GM04504 (cell line): ENCODE measurements around the gene ACTG1.

Source experiments
- DNase-seq: peaks from one replicate; pipeline ENCODE4 v3.0.0-alpha.2; 2012; ENCODE audit warnings: low read depth

Gene ACTG1

GRCh38 chr17:81545160-81545949 lies 32.8 kb upstream of the ACTG1 start:
- DNase-seq = no peak

GRCh38 chr17:81544281-81544974 lies 31.8 kb upstream of the ACTG1 start:
- DNase-seq = no peak

DNA sequence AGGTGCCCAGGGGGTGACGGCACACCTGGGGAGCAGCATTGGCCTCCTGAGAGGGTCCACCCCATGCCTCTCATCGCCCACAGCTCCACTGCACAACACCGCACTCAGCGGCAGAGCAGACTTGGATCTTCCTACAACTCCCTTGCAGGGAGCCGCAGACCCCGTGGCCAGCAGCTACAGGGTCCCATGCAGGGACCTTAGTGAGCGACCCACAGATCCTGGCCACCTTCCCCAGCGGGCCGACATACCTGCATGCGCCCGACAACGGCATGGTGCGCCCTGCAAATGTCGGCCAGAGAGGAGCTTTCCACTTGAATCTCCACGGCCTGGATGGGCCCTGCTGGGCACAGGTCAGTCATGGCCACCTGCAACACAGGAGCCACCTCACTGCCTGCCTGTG lies 31.2 kb upstream of the ACTG1 start:
- no peak for DNase-seq

DNA sequence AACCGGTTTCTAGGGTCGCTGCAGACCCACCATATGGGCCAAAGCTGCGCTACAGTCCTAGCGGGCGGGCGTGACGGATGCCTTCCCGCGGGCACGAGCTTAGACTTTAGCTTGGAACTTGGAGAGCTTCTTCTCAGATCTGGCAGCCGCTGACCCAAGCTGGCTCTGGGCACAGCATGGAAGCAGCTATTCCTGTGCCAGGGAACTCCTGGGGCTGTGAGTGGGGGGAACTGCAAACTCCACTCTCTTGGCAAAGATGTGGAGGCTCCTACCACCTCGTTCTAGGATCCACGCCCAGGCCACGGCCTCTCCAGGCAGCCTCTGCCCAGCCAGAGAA lies 30.7 kb upstream of the ACTG1 start:
- DNase-seq = no peak

DNA sequence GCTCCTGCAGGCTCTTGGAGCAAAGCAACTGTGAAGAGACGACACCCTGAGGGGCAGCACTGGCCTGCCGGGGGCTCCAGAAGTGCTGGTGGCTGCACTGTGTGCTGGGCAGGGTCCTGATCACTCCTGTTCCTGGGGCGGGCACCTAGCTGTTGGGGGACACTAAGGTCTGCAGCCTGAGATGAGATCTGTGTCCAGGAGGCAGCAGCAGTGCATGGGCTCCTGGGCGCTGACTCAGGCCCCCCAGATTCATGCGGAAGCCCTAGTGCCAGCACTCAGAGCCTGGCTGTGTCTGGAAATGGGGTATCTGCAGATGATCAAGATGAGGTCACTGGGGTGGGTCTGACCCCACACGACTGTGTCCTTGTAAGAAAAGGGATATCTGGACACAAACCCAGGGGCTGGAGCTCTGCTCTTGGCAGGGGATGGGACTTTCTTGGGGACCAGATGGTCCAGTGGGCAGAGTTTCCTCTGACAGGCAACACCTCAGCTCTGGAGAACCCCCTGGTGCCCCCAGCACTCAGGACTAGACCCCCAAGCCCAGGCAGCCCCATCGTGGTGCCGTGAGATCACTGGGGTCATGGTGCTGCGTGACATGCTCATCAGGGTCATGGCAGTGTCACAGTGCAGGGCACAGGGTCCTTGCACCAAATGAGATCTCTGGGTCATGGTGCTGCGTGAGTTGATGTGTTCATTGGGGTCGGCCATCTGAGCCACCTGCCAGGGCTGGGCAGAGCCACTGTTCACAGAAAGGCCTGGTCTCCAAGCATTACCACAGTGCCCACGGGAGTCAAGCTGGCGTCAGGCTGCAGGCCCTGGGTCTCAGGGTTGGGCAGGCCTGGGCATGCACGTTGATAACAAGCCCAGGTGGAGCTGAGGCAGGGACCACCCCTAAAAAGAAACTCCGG lies 30.1 kb upstream of the ACTG1 start:
- DNase-seq = no peak

GRCh38 chr17:81541123-81541522 lies 28.5 kb upstream of the ACTG1 start:
- no peak for DNase-seq

DNA sequence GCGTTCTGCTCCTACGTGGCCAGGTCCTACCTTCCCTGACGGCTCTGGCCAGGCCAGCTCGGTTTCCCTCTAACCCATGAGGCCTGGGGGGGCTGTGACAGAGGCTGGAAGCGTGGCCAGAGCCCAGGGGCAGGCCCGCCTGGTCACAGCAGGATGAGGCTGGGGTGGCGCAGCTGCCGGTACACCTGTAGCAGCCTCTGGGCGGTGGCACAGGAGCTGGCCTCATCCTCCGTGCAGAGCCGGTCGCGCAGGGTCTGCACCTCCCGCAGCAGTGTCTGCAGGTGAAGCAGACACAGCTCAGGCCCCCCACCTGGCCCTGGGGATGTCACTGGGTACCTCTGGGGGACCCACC lies 28.1 kb upstream of the ACTG1 start:
- DNase-seq = no peak

DNA sequence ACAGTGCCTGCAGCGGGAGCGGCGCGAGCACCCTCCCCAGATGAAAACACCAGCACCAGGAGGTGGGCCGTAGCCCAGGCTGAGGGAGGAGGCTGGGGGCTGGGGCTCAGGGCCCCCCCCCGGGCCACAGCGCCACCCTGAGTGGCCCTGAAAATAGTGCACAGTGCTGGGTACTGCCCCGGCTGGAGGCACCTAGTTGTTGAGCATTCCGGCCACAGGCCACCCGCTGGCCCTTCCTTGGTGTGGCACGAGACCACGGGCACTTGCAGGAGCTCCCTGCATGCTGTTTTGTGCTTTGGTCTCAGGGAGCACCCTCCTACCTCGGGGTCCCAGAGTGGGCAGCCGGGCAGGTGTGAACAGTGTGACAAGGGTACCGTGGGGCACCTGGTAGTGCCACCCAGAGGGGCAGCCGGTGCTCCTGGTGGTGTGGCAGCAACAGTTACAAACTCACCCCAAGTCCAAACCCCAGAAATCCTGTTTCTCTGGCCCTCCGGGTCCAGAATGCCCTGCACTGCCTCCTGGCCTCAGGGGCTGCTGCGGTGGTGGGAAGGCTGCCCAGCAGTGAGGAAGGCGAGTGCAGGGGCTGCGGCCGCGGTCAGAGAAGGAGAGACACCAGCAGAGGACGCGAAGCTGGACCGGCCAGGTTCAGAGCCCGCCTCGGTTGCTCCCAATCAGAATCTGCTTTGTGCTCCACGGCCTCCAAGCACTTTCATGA lies 27.5 kb upstream of the ACTG1 start:
- no peak for DNase-seq

- DNase-seq = no peak
These were observed 26.9 kb upstream of the ACTG1 start for GRCh38 chr17:81539571-81539900.

DNA sequence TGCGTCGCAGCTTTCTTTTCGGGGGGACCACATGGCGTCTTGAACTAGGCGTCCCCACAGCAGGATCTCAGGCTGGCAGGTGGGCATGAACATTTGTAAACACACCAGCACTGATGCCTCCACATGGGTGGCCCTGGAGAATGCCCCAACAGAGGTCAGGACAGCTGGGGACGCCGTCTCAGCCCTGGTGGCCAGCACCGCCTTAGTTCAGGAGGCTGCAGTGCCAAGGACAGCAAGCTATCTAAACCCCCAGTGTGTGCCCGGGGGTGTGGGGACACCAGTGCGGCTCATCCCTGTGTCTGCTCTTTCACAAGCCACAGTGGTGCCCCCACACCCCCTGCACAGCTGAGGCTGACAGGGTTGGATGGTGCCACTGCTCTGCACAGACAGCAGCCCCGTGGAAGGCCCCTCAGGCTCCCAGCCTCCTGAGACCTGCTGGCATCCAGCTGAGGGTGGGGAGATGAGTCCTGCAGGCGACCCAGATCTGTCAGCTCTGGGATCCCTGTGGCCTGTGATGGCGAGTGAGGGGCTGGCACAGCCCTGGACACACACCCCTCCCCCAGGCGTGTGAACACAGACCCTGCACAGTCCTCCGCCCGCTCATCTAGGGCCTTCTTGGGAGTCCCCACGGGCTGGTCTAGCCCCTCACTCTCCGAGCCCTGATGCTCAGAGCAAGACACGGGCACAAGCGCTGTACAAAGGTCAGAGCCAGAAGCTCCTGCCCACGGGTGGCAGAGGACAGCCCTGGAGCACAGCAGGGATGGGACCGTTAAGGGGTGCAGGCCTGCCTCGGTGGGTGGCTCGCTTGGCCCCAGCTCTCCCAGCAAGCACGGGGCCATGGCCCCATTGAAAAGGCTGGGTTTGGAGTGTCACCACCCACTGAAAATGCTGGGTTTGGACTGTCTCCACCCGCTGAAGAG lies 26.3 kb upstream of the ACTG1 start:
- no peak for DNase-seq

DNA sequence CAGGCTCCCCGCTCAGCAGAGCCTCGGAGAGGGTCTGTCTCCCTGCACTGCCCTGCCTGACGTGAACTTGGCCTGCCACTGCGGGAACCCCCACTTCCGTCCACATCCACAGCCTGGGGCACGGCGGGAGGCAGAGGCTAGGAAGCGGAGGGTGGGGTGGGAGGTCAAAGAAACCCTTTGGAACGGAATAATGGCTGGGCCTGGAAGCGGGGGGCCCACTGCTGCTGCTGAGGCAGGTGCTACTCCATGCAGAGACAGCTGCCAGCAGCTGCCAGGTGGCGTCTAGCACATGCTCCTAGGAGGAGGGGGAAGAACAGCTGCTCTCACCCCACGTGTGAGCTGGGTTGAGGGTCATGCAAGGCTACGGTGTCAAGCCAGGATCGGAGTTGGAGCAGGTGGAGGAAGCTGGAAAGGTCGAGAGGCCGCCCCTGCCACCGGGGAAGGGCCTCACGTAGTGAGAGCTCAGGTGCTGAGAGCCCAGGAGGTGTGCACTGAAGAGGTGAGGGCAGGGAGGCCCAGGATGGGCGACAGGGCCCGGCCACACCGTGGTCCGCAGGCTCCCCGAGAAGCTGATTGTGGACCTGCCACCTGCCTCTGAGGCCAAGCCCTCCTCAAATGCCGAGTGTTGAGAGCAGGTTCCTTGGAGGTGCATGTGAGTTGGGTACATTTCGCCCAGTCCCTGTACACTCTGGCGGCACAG lies 25.4 kb upstream of the ACTG1 start:
- DNase-seq = no peak

- DNase-seq = no peak
These were observed 24.8 kb upstream of the ACTG1 start for GRCh38 chr17:81537343-81537855.

GRCh38 chr17:81536299-81537290 lies 24.0 kb upstream of the ACTG1 start:
- DNase-seq = no peak

- no peak for DNase-seq
These were observed 23.1 kb upstream of the ACTG1 start for GRCh38 chr17:81535480-81536298.

DNA sequence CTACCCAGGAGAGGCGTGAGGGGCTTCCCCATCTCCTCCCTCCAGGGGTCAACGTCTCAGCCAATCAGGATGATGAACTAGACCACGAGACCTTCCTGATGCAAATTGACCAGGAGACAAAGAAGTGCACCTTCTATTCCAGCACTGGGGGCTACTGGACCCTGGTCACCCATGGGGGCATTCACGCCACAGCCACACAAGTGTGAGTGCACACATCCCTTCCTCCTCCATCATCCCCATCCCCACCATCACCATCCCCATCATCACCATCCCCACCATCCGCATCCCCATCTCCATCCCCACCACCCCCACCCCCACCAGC lies 22.4 kb upstream of the ACTG1 start:
- no peak for DNase-seq

DNA sequence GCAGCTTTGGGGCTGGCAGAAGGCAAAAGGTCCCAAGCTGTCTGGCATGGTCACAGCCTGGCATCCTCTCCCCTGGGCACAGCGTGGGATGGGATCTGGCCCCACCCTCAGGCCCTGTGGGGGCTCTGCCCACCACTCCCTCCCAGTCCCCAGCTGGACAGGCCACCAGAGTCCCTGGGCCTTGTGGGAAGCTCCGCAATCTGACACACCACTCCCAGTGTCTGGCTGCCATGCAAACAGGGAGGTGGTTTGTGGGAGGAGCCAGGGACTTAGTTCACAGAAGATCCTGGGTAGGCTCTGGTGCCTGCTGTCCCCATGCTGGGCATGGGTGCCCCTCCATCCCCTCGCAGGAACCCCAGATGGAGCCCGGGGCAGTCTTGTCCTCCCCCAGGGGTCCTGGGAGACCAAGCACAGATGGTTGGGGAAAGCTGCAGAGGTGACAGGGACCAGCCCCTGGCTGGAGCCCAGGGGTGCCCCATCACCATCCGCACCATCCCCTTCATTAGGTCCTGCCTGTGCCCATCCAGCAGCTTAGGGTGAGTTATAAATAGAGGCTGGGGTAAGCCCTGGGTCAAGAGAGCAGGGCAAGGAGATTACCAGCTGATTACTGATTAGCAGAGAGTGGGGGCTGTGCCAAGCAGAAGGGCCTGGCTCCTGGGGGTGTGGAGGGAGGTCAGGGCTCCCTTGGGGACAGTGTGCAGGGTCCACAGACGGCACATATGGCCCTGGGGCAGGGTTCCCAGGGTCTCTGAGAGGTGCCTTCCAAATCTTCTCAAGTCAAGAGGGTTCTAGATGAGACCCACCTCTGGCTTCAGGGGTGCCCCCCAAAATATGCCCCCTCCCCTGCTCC lies 21.8 kb upstream of the ACTG1 start:
- DNase-seq = no peak

- DNase-seq = no peak
These were observed 20.9 kb upstream of the ACTG1 start for GRCh38 chr17:81533339-81534141.
